ENCODE results near the gene KRTAP5-6. TPM values are rescaled to one million over a fixed set of nuclear protein-coding genes. Genes with fewer than 3 reads are reported as not detected.
"Not testable (repeated sequence)": the region's sequence is repeated elsewhere in the genome, so short reads cannot be mapped to it uniquely, and the experiment has no call there.

KRTAP5-6 gene
- total RNA-seq, 4 donors from 2014 or later: not detected

- intact Hi-C loops (cut with DNase I; ENCODE audit: low total_unique reads): no loop called here
Measured at GRCh38 chr11:1659506-1659905, 37.5 kb upstream of the KRTAP5-6 start.

GRCh38 chr11:1660111-1660867 lies 36.7 kb upstream of the KRTAP5-6 start:
- Histone ChIP-seq H3K4me3 (no peak overlapping the region), H3K27ac (no peak overlapping the region), H3K4me1 (no peaks in the 10 kb centered on the region), H3K27me3 (no peaks in the 10 kb centered on the region), H3K36me3 (no peaks in the 10 kb centered on the region), H3K9me3 (no peaks in the 10 kb centered on the region)
- DNase-seq: peak in 1 of 2 donors; percentile 1
- TF ChIP-seq POLR2A (IDR thresholded peaks at IDR 0.05): no peak
- TF ChIP-seq CTCF (IDR thresholded peaks at IDR 0.05): no peak
- intact Hi-C loops (cut with DNase I; ENCODE audit: low total_unique reads): no loop called here

More at GRCh38 chr11:1659506-1659905, 37.5 kb upstream of the KRTAP5-6 start:
- Histone ChIP-seq H3K27me3 (no peaks in the 10 kb centered on the region), H3K4me3 (no peak overlapping the region), H3K4me1 (no peaks in the 10 kb centered on the region), H3K36me3 (no peaks in the 10 kb centered on the region), H3K27ac (no peak overlapping the region), H3K9me3 (no peaks in the 10 kb centered on the region)
- DNase-seq: peak in 1 of 2 donors; percentile 8
- TF ChIP-seq POLR2A (IDR thresholded peaks at IDR 0.05) (no peak), CTCF (IDR thresholded peaks at IDR 0.05) (no peak)

GRCh38 chr11:1661454-1662269 lies 35.3 kb upstream of the KRTAP5-6 start:
- H3K4me3 ChIP-seq; intact Hi-C loops (cut with DNase I; ENCODE audit: low total_unique reads); H3K36me3 ChIP-seq; H3K9me3 ChIP-seq; H3K4me1 ChIP-seq; H3K27me3 ChIP-seq; H3K27ac ChIP-seq: not testable (repeated sequence)
- DNase-seq: peak in 1 of 2 donors; percentile 2

- H3K36me3 ChIP-seq; H3K27me3 ChIP-seq; H3K27ac ChIP-seq; H3K4me3 ChIP-seq; H3K4me1 ChIP-seq; intact Hi-C loops (cut with DNase I; ENCODE audit: low total_unique reads); H3K9me3 ChIP-seq: not testable (repeated sequence)
- DNase-seq: peak in 1 of 2 donors; percentile 1
Measured at GRCh38 chr11:1662699-1663283, 34.2 kb upstream of the KRTAP5-6 start.

- no peak overlapping the region for H3K4me3 ChIP-seq
- no peak for TF ChIP-seq CTCF (IDR thresholded peaks at IDR 0.05)
- no peak for TF ChIP-seq POLR2A (IDR thresholded peaks at IDR 0.05)
- H3K27me3 ChIP-seq: no peaks in the 10 kb centered on the region
- H3K36me3 ChIP-seq: no peaks in the 10 kb centered on the region
- intact Hi-C loops (cut with DNase I; ENCODE audit: low total_unique reads): no loop called here
- H3K4me1 ChIP-seq: no peaks in the 10 kb centered on the region
- H3K27ac ChIP-seq: no peak overlapping the region
- no peaks in the 10 kb centered on the region for H3K9me3 ChIP-seq
- no peak for DNase-seq
Measured at GRCh38 chr11:1665313-1665712, 31.7 kb upstream of the KRTAP5-6 start.

All from uterus (tissue), 4 donors.